ENCODE data around the gene SPTBN5. TPM values are rescaled to one million over a fixed set of nuclear protein-coding genes. Genes with fewer than 3 reads are reported as not detected.

Gene SPTBN5
- total RNA-seq, 1 experiment from 2014 or later = 0.96 TPM

DNA sequence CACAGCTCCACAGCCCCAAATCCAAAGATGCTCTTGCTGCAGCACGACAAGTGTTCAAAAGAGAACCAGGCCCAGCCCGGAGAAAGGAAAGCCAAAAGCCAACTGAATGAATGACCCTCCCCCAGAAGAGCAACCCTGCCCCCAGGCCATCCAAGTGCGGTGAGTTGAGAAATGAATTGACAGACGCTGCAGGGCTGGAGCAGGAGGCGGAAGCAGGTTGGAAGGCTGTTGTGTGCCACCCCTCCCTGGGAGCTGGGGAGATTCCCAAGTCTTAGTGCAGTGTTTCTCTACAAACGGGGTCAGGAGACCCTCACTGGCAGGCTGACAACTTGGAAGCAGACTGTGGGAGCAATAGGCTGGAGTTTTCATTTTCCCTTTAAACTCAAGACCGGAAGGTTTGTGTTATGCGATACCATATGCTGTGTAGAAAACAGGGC, 3.5 kb upstream of the SPTBN5 start:
- intact Hi-C loops (cut with micrococcal nuclease) = no loop called here

DNA sequence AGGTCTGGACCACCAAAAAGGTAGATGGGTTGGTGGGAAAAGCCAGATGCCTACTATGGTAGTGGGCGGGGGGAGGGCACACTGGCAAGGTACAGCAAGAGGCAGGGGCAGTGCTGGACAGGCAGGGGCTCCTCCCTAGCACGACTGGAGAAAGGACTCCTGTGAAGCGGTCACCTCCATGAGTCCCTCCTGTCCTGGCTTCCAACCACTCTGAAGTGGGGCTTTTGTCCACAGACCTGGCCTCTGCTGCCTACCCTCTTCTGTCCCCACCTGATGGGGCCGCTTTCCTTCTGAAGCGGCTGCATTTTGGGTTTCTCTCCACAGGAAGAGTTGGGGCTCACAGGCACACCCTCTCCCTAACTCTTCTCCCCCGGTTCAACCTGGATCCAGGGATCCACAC, 2.7 kb upstream of the SPTBN5 start:
- no peaks in the 10 kb centered on the region for H4K20me1 ChIP-seq (ENCODE audit: insufficient read depth)
- no peak overlapping the region for H2AFZ ChIP-seq (ENCODE audit: low read depth, low read length, poor library complexity, severe bottlenecking)
- H3K27me3 ChIP-seq (ENCODE audit: insufficient read depth, low read length) = no peaks in the 10 kb centered on the region
- peaks cover 27 to 30% of the 10 kb centered on the region in 2 experiments for H3K4me1 ChIP-seq (ENCODE audit: control insufficient read depth in 1 of 2, insufficient read depth in 2 of 2, low read length in 2 of 2)
- peaks cover 3 to 6% of the 10 kb centered on the region in 2 experiments; a peak in 1 of 4 replicates for H3K36me3 ChIP-seq (ENCODE audit: control insufficient read depth in 1 of 2, insufficient read depth in 2 of 2, low read length in 2 of 2)
- H3K4me3 ChIP-seq (replicated peaks in 1 of 2; ENCODE audit: low read depth in 1 of 2, low read length in 2 of 2) = no peak overlapping the region
- no TSS peak for BruUV-seq (replicated peaks)
- intact Hi-C loops (cut with micrococcal nuclease) = no loop called here
- H3K9me3 ChIP-seq (ENCODE audit: control insufficient read depth in 1 of 2, insufficient read depth in 1 of 2, low read depth in 1 of 2, low read length in 2 of 2) = no peaks in the 10 kb centered on the region
- H3K4me2 ChIP-seq (ENCODE audit: low read length) = no peak overlapping the region
- CTCF ChIA-PET = interaction anchor here (2.5 kb wide), 1 partner anchor 8 kb away, joined by 20 read pairs; no protein-coding TSS in a partner anchor
- no peak overlapping the region for H3K27ac ChIP-seq (ENCODE audit: low read depth, low read length)
- RAD21 ChIA-PET (ENCODE audit: low non-redundant PET in 1 of 2, low total read pairs in 2 of 2, uncharacterized antibody in 2 of 2, unreplicated experiment in 2 of 2) = no interaction called here
- ATAC-seq = no peak
- DNase-seq (ENCODE audit: low read depth, low spot score) = no peak
- H3K9ac ChIP-seq (ENCODE audit: low read length) = no peak overlapping the region
- POLR2A ChIA-PET = no interaction called here
- no peaks in the 10 kb centered on the region for H3K79me2 ChIP-seq (ENCODE audit: insufficient read depth, low read length)
- no peaks in the 10 kb centered on the region for H3K9me2 ChIP-seq (ENCODE audit: insufficient read depth)
- TF ChIP-seq JUND (IDR thresholded peaks at IDR 0.05) = no peak
- no peak for TF ChIP-seq ELF1 (IDR thresholded peaks at IDR 0.05; ENCODE audit: borderline replicate concordance, low read depth)
- TF ChIP-seq RAD21 (IDR thresholded peaks at IDR 0.05; ENCODE audit: low read depth) = no peak
- no peak for TF ChIP-seq EGR1 (IDR thresholded peaks at IDR 0.05; ENCODE audit: low read depth)
- no peak for TF ChIP-seq TCF7L2 (IDR thresholded peaks at IDR 0.05; ENCODE audit: borderline replicate concordance, extremely low read depth, insufficient read depth, insufficient read length)
- TF ChIP-seq SIN3A (IDR thresholded peaks at IDR 0.05; ENCODE audit: low read depth) = no peak
- no peak for TF ChIP-seq POLR2A (IDR thresholded peaks at IDR 0.05; ENCODE audit: borderline replicate concordance, extremely low read depth, insufficient read depth, insufficient read length)
- no peak for TF ChIP-seq ZFX (IDR thresholded peaks at IDR 0.05)
- no peak for TF ChIP-seq FOSL1 (IDR thresholded peaks at IDR 0.05; ENCODE audit: low read depth)
- TF ChIP-seq, protein P1, sequence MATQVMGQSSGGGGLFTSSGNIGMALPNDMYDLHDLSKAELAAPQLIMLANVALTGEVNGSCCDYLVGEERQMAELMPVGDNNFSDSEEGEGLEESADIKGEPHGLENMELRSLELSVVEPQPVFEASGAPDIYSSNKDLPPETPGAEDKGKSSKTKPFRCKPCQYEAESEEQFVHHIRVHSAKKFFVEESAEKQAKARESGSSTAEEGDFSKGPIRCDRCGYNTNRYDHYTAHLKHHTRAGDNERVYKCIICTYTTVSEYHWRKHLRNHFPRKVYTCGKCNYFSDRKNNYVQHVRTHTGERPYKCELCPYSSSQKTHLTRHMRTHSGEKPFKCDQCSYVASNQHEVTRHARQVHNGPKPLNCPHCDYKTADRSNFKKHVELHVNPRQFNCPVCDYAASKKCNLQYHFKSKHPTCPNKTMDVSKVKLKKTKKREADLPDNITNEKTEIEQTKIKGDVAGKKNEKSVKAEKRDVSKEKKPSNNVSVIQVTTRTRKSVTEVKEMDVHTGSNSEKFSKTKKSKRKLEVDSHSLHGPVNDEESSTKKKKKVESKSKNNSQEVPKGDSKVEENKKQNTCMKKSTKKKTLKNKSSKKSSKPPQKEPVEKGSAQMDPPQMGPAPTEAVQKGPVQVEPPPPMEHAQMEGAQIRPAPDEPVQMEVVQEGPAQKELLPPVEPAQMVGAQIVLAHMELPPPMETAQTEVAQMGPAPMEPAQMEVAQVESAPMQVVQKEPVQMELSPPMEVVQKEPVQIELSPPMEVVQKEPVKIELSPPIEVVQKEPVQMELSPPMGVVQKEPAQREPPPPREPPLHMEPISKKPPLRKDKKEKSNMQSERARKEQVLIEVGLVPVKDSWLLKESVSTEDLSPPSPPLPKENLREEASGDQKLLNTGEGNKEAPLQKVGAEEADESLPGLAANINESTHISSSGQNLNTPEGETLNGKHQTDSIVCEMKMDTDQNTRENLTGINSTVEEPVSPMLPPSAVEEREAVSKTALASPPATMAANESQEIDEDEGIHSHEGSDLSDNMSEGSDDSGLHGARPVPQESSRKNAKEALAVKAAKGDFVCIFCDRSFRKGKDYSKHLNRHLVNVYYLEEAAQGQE (IDR thresholded peaks at IDR 0.05; ENCODE audit: low read depth) = no peak
- TF ChIP-seq, protein P2, sequence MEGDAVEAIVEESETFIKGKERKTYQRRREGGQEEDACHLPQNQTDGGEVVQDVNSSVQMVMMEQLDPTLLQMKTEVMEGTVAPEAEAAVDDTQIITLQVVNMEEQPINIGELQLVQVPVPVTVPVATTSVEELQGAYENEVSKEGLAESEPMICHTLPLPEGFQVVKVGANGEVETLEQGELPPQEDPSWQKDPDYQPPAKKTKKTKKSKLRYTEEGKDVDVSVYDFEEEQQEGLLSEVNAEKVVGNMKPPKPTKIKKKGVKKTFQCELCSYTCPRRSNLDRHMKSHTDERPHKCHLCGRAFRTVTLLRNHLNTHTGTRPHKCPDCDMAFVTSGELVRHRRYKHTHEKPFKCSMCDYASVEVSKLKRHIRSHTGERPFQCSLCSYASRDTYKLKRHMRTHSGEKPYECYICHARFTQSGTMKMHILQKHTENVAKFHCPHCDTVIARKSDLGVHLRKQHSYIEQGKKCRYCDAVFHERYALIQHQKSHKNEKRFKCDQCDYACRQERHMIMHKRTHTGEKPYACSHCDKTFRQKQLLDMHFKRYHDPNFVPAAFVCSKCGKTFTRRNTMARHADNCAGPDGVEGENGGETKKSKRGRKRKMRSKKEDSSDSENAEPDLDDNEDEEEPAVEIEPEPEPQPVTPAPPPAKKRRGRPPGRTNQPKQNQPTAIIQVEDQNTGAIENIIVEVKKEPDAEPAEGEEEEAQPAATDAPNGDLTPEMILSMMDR (IDR thresholded peaks at IDR 0.05 in 2 of 3, conservative IDR thresholded peaks at IDR 0.05 in 1 of 3; ENCODE audit: borderline replicate concordance in 1 of 3, insufficient read depth in 1 of 3, low read depth in 2 of 3, low read length in 2 of 3) = no peak
- no peak for TF ChIP-seq SP1 (IDR thresholded peaks at IDR 0.05; ENCODE audit: low read depth)
- no peak for TF ChIP-seq EZH2 (IDR thresholded peaks at IDR 0.05)
- no peak for TF ChIP-seq ZNF274 (IDR thresholded peaks at IDR 0.05; ENCODE audit: low read depth, low read length)
- no peak for TF ChIP-seq YY1 (IDR thresholded peaks at IDR 0.05; ENCODE audit: extremely low read depth, insufficient replicate concordance, low read depth, low read length)
- no peak for TF ChIP-seq CEBPB (IDR thresholded peaks at IDR 0.05; ENCODE audit: low read depth)
- no peak for TF ChIP-seq CBX3 (IDR thresholded peaks at IDR 0.05; ENCODE audit: low read depth)

More for the DNA sequence above, 3.5 kb upstream of the SPTBN5 start:
- no peak overlapping the region for H2AFZ ChIP-seq (ENCODE audit: low read depth, low read length, poor library complexity, severe bottlenecking)
- H3K9me2 ChIP-seq (ENCODE audit: insufficient read depth) = no peaks in the 10 kb centered on the region
- no peak overlapping the region for H3K9ac ChIP-seq (ENCODE audit: low read length)
- ChIA-PET POLR2A (no interaction called here), RAD21 (ENCODE audit: low non-redundant PET in 1 of 2, low total read pairs in 2 of 2, uncharacterized antibody in 2 of 2, unreplicated experiment in 2 of 2) (no interaction called here), CTCF (no interaction called here)
- no peak for DNase-seq (ENCODE audit: low read depth, low spot score)
- BruUV-seq (replicated peaks) = no TSS peak
- peaks cover 3 to 6% of the 10 kb centered on the region in 2 experiments; a peak in 1 of 4 replicates for H3K36me3 ChIP-seq (ENCODE audit: control insufficient read depth in 1 of 2, insufficient read depth in 2 of 2, low read length in 2 of 2)
- no peaks in the 10 kb centered on the region for H4K20me1 ChIP-seq (ENCODE audit: insufficient read depth)
- no peak overlapping the region for H3K4me3 ChIP-seq (replicated peaks in 1 of 2; ENCODE audit: low read depth in 1 of 2, low read length in 2 of 2)
- ATAC-seq = no peak
- H3K4me1 ChIP-seq (ENCODE audit: control insufficient read depth in 1 of 2, insufficient read depth in 2 of 2, low read length in 2 of 2) = peaks cover 27 to 30% of the 10 kb centered on the region in 2 experiments
- H3K79me2 ChIP-seq (ENCODE audit: insufficient read depth, low read length) = no peaks in the 10 kb centered on the region
- H3K9me3 ChIP-seq (ENCODE audit: control insufficient read depth in 1 of 2, insufficient read depth in 1 of 2, low read depth in 1 of 2, low read length in 2 of 2) = no peaks in the 10 kb centered on the region
- no peaks in the 10 kb centered on the region for H3K27me3 ChIP-seq (ENCODE audit: insufficient read depth, low read length)
- no peak overlapping the region for H3K4me2 ChIP-seq (ENCODE audit: low read length)
- no peak for TF ChIP-seq EGR1 (IDR thresholded peaks at IDR 0.05; ENCODE audit: low read depth)
- no peak for TF ChIP-seq EZH2 (IDR thresholded peaks at IDR 0.05)
- no peak for TF ChIP-seq JUND (IDR thresholded peaks at IDR 0.05)
- no peak overlapping the region for H3K27ac ChIP-seq (ENCODE audit: low read depth, low read length)

Measured in HCT116 (cell line).